ENCODE results near the gene CHD6.

The CHD6 gene

GRCh38 chr20:41364236-41364855 lies 253.8 kb downstream of the CHD6 start:
- DNase-seq = no peak

- no peak for DNase-seq
Measured at GRCh38 chr20:41363601-41364000, 254.6 kb downstream of the CHD6 start.

GRCh38 chr20:41362748-41363140 lies 255.4 kb downstream of the CHD6 start:
- no peak for DNase-seq

- peak; percentile 38 to 66 for DNase-seq
Measured at GRCh38 chr20:41361757-41362747, 256.1 kb downstream of the CHD6 start.

- DNase-seq = no peak
Measured at GRCh38 chr20:41360831-41361756, 257.1 kb downstream of the CHD6 start.

GRCh38 chr20:41359541-41360011 lies 258.6 kb downstream of the CHD6 start:
- no peak for DNase-seq

- no peak for DNase-seq
Measured at GRCh38 chr20:41358717-41359116, 259.5 kb downstream of the CHD6 start.

- DNase-seq = no peak
Measured at GRCh38 chr20:41358230-41358629, 259.9 kb downstream of the CHD6 start.

GRCh38 chr20:41357424-41358163 lies 260.6 kb downstream of the CHD6 start:
- DNase-seq = no peak

- DNase-seq = no peak
Measured at GRCh38 chr20:41356951-41357350, 261.2 kb downstream of the CHD6 start.

- DNase-seq = no peak
Measured at GRCh38 chr20:41355598-41356203, 262.5 kb downstream of the CHD6 start.

GRCh38 chr20:41355192-41355591 lies 263.0 kb downstream of the CHD6 start:
- DNase-seq = no peak

GRCh38 chr20:41353530-41353929 lies 264.6 kb downstream of the CHD6 start:
- DNase-seq = no peak

GRCh38 chr20:41352666-41353065 lies 265.5 kb downstream of the CHD6 start:
- DNase-seq = no peak

GRCh38 chr20:41352106-41352505 lies 266.1 kb downstream of the CHD6 start:
- DNase-seq = no peak
